CD14-positive monocyte (primary cell): ENCODE data around the gene ADGB. TPM values are rescaled to one million over a fixed set of nuclear protein-coding genes. Genes with fewer than 3 reads are reported as not detected.
"Not testable (repeated sequence)": the region's sequence is repeated elsewhere in the genome, so short reads cannot be mapped to it uniquely, and the experiment has no call there.

Experiments
- DNase-seq, 3 donors: peaks; one replicate each; pipeline ENCODE4 v3.0.0-alpha.2; 2011 to 2022
- H2AFZ ChIP-seq: 2 replicates; pipeline ENCODE4 v1.6.0; 2012; ENCODE audit warnings: mild to moderate bottlenecking, low read depth, low read length, inconsistent platforms; ENCODE audit not compliant: insufficient read depth, poor library complexity, severe bottlenecking
- H3K27ac ChIP-seq, 2 donors: 1 replicate in 1 of 2; 2 replicates in 1 of 2; pipeline ENCODE4 v1.5.1; 2012 to 2013; ENCODE audit warnings: low read length in 2 of 2, control low read depth in 1 of 2, inconsistent platforms in 1 of 2, low read depth in 1 of 2, mild to moderate bottlenecking in 1 of 2
- H3K27me3 ChIP-seq, 2 donors: one replicate each; pipeline versions ENCODE4 v1.6.0 to v1.6.1; 2011 to 2013; ENCODE audit warnings: low read length in 2 of 2; ENCODE audit not compliant: control insufficient read depth in 2 of 2, insufficient read depth in 2 of 2
- H3K36me3 ChIP-seq, 2 donors: replicated peaks in 1 of 2; 1 replicate in 1 of 2; 2 replicates in 1 of 2; pipeline versions ENCODE4 v1.5.1 to v1.6.1; 2012 to 2013; ENCODE audit warnings: low read length in 2 of 2, control low read depth in 1 of 2, inconsistent platforms in 1 of 2, mild to moderate bottlenecking in 1 of 2; ENCODE audit not compliant: insufficient read depth in 2 of 2, control insufficient read depth in 1 of 2
- H3K4me1 ChIP-seq, 2 donors: 1 replicate in 1 of 2; 2 replicates in 1 of 2; pipeline versions ENCODE4 v1.5.1 to v1.6.1; 2012 to 2013; ENCODE audit warnings: low read length in 2 of 2, control low read depth in 1 of 2, inconsistent platforms in 1 of 2, mild to moderate bottlenecking in 1 of 2, moderate library complexity in 1 of 2; ENCODE audit not compliant: insufficient read depth in 2 of 2, control insufficient read depth in 1 of 2
- H3K4me2 ChIP-seq: replicated peaks from 2 replicates; pipeline ENCODE3; 2012; ENCODE audit warnings: low read length, moderate library complexity, mild to moderate bottlenecking; ENCODE audit not compliant: poor library complexity, severe bottlenecking; ENCODE audit errors: extremely low read depth
- H3K4me3 ChIP-seq, 3 experiments: fragments of 200-600 bp in 1 of 3; sonication (generic) in 1 of 3; replicated peaks in 1 of 3; 1 replicate in 2 of 3; 2 replicates in 1 of 3; pipeline ENCODE4 v1.5.1; 2011 to 2013; ENCODE audit warnings: low read length in 3 of 3, mild to moderate bottlenecking in 3 of 3, control low read depth in 2 of 3, low read depth in 2 of 3, inconsistent platforms in 1 of 3, moderate library complexity in 1 of 3
- H3K79me2 ChIP-seq: 2 replicates; pipeline ENCODE4 v1.6.0; 2012; ENCODE audit warnings: mild to moderate bottlenecking, control low read depth, inconsistent platforms, low read length, moderate library complexity; ENCODE audit not compliant: insufficient read depth
- H3K9ac ChIP-seq: 2 replicates; pipeline ENCODE4 v1.6.0; 2017; ENCODE audit warnings: low read length, mild to moderate bottlenecking; ENCODE audit not compliant: insufficient read depth, poor library complexity, severe bottlenecking
- H3K9me3 ChIP-seq, 2 donors: replicated peaks in 1 of 2; 1 replicate in 1 of 2; 2 replicates in 1 of 2; pipeline versions ENCODE4 v1.5.1 to v1.6.1; 2012 to 2013; ENCODE audit warnings: low read length in 2 of 2, control low read depth in 1 of 2; ENCODE audit not compliant: control insufficient read depth in 1 of 2, insufficient read depth in 1 of 2
- H4K20me1 ChIP-seq: 2 replicates; pipeline ENCODE4 v1.6.0; 2012; ENCODE audit warnings: mild to moderate bottlenecking, low read length, control low read depth, moderate library complexity; ENCODE audit not compliant: insufficient read depth
- H3K27ac Mint-ChIP-seq, 7 donors: one replicate each; pipeline ENCODE4 v1.8.0; 2020; ENCODE audit warnings: mild to moderate bottlenecking in 7 of 7, mixed read lengths in 7 of 7, moderate library complexity in 6 of 7, inconsistent platforms in 2 of 7
- H3K27me3 Mint-ChIP-seq, 3 donors: one replicate each; pipeline ENCODE4 v1.8.0; 2021 to 2022; ENCODE audit warnings: low read depth in 3 of 3, mild to moderate bottlenecking in 3 of 3, mixed read lengths in 3 of 3, moderate library complexity in 3 of 3, inconsistent platforms in 1 of 3
- H3K36me3 Mint-ChIP-seq, 2 donors: one replicate each; pipeline ENCODE4 v1.8.0; 2020; ENCODE audit warnings: mixed read lengths in 2 of 2, inconsistent platforms in 1 of 2, mild to moderate bottlenecking in 1 of 2
- H3K4me1 Mint-ChIP-seq: one replicate; pipeline ENCODE4 v1.8.0; 2020; ENCODE audit warnings: mild to moderate bottlenecking, mixed read lengths
- H3K4me3 Mint-ChIP-seq, 2 donors: one replicate each; pipeline ENCODE4 v1.8.0; 2020; ENCODE audit warnings: mild to moderate bottlenecking in 2 of 2, mixed read lengths in 2 of 2, moderate library complexity in 1 of 2
- H3K9me3 Mint-ChIP-seq, 7 donors: one replicate each; pipeline ENCODE4 v1.8.0; 2020 to 2022; ENCODE audit warnings: mixed read lengths in 7 of 7, mild to moderate bottlenecking in 6 of 7, moderate library complexity in 6 of 7, inconsistent platforms in 2 of 7
- WGBS: methylation state at CpG from one replicate; pipeline ENCODE4 v1.1.5; 2013; ENCODE audit warnings: missing lambda C conversion rate; ENCODE audit not compliant: insufficient coverage; 5-methylcytosine and 5-hydroxymethylcytosine counted together
- intact Hi-C, 2 donors: fragments of 100-400 bp; cut with micrococcal nuclease; formaldehyde crosslinking; loops; one replicate each; pipeline versions ENCODE4 v1.15.0 to v1.15.1; 2023
- polyA plus RNA-seq, 3 donors: library from polyadenylated mRNA; depleted of rRNA in 1 of 3; unstranded in 2 of 3; stranded (reverse) in 1 of 3; fragments of 300-500 nt in 2 of 3; fragments of >200 nt in 1 of 3; fragmentation: Illumina TruSeq in 2 of 3; gene quantifications; 1 replicate in 2 of 3; 2 replicates in 1 of 3; pipeline ENCODE4 v1.2.3, GENCODE V29; 2012 to 2021
- TF ChIP-seq, protein P1 (sequence below): fragments of 200-600 bp; IDR thresholded peaks from one replicate; pipeline ENCODE4 v1.8.0; 2022; ENCODE audit warnings: antibody characterized with exemption, mild to moderate bottlenecking

The ADGB gene
- polyA plus RNA-seq, 3 donors: 0.01 TPM; not detected in 2

DNA sequence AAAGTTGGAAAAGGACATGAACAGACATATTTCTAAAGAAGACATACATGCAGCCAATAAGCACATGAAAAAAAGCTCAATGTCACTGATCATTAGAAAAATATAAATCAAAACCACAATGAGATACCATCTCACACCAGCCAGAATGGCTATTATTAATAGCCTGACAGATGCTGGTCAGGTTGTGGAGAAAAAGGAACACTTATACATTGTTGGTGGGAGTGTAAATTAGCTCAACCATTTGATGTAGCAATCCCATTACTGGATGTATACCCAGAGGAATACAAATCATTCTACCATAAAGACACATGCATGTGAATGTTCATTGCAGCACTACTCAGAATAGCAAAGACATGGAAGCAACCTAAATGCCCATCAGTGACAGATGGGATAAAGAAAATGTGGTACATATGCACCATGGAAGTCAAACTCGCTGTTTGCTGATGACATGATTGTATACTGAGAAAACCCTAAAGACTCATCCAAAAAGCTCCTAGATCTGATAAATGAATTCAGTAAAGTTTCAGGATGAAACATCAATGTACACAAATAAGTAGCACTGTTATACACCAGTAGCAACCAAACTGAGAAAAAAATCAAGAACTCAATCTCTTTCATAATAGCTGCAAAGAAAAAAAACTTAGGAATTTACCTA is 196.8 kb downstream of the ADGB start:
- Mint-ChIP-seq H3K27ac (no peak overlapping the region), H3K9me3 (peaks cover 7 to 19% (median 14%) of the 10 kb centered on the region in 7 donors), H3K36me3 (no peaks in the 10 kb centered on the region), H3K4me1 (no peaks in the 10 kb centered on the region), H3K4me3 (no peak overlapping the region), H3K27me3 (no peaks in the 10 kb centered on the region)
- no peak for DNase-seq
- Histone ChIP-seq H3K27me3 (no peaks in the 10 kb centered on the region), H4K20me1 (no peaks in the 10 kb centered on the region), H2AFZ (no peak overlapping the region), H3K4me2 (no peak overlapping the region), H3K79me2 (no peaks in the 10 kb centered on the region), H3K4me3 (no peak overlapping the region), H3K4me1 (no peaks in the 10 kb centered on the region), H3K36me3 (no peaks in the 10 kb centered on the region), H3K27ac (no peak overlapping the region), H3K9ac (no peak overlapping the region), H3K9me3 (peaks cover 8 to 10% of the 10 kb centered on the region in 2 donors)
- TF ChIP-seq, protein P1, sequence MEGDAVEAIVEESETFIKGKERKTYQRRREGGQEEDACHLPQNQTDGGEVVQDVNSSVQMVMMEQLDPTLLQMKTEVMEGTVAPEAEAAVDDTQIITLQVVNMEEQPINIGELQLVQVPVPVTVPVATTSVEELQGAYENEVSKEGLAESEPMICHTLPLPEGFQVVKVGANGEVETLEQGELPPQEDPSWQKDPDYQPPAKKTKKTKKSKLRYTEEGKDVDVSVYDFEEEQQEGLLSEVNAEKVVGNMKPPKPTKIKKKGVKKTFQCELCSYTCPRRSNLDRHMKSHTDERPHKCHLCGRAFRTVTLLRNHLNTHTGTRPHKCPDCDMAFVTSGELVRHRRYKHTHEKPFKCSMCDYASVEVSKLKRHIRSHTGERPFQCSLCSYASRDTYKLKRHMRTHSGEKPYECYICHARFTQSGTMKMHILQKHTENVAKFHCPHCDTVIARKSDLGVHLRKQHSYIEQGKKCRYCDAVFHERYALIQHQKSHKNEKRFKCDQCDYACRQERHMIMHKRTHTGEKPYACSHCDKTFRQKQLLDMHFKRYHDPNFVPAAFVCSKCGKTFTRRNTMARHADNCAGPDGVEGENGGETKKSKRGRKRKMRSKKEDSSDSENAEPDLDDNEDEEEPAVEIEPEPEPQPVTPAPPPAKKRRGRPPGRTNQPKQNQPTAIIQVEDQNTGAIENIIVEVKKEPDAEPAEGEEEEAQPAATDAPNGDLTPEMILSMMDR: no peak
- WGBS: no CpG with 5 or more reads among the region's 1 CpG
- intact Hi-C loops: no loop called here

DNA sequence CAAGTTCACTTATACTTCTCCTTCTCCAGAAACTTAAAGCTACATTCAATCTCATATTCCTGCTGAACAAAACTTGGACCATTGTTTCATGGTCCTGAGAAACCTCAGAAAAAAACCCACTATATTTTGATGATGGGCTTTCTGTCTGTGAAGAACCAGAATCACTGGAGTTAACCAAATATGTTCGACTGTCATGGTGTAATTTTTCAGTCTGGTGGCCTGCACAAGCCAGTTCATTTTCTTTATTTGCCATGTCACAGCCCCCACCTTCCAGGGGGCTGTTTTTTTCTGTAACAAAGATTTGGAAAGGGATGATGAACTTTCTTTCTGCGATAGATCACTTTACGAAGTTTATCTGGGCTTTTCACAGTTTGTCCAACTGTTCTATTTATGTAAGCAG is 204.4 kb downstream of the ADGB start:
- H3K36me3 ChIP-seq, H3K4me2 ChIP-seq, H3K9me3 ChIP-seq, H3K36me3 Mint-ChIP-seq, H2AFZ ChIP-seq, H3K4me3 ChIP-seq, H3K27me3 ChIP-seq, H3K9ac ChIP-seq, H3K4me1 ChIP-seq, H3K9me3 Mint-ChIP-seq, H4K20me1 ChIP-seq, H3K27ac ChIP-seq, H3K4me1 Mint-ChIP-seq, H3K27me3 Mint-ChIP-seq, DNase-seq, H3K79me2 ChIP-seq, intact Hi-C loops, H3K27ac Mint-ChIP-seq: not testable (repeated sequence)
- peak overlapping the region in 1 of 2 donors; percentile 73 for H3K4me3 Mint-ChIP-seq
- no CpG with 5 or more reads among the region's 3 CpGs for WGBS
